ENCODE data around the gene PDE2A.

GRCh38 chr11:72581067-72581466, 93.2 kb downstream of the PDE2A start:
- TF ChIP-seq POLR2A (IDR thresholded peaks at IDR 0.05; ENCODE audit: low read depth, low read length) = no peak
- TF ChIP-seq TAF1 (IDR thresholded peaks at IDR 0.05; ENCODE audit: low read depth, low read length) = no peak
- TF ChIP-seq POLR2AphosphoS5 (IDR thresholded peaks at IDR 0.05; ENCODE audit: low read depth, low read length) = no peak
- no peak for TF ChIP-seq SPI1 (IDR thresholded peaks at IDR 0.05; ENCODE audit: low read depth, low read length)
- no peak for TF ChIP-seq POU2F2 (IDR thresholded peaks at IDR 0.05; ENCODE audit: low read depth, low read length)
